NCI-H345 treated with DMSO at 0.1 percent for 48 hours (cell line): Measurements from ENCODE around the gene MKLN1.
"Not testable (repeated sequence)": the region's sequence is repeated elsewhere in the genome, so short reads cannot be mapped to it uniquely, and the experiment has no call there.

Experiments
- DNase-seq: peaks from one replicate; lab custom pipeline; 2025; ENCODE audit not compliant: unreplicated experiment; lab: John Stamatoyannopoulos, UW

Gene MKLN1

DNA sequence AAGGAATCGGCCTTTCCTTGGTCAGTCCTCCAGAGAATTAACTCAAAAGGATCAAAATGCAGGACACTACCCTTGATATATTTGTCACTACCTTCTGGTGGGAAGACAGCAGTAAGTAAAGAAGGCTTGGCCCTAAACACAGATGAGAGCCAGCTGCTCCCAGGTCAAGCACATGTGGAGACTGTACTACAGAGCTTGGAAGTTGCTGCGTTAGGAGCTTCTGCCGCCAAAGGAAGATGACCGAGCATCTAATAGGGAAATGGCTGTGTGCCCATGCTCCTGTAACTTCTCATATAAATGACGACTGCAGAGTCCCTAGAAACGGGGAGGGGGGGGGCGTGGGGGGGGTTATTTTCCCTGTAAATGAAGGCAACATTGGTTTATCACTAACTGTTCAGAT, 169.8 kb downstream of the MKLN1 start:
- DNase-seq = no peak

DNA sequence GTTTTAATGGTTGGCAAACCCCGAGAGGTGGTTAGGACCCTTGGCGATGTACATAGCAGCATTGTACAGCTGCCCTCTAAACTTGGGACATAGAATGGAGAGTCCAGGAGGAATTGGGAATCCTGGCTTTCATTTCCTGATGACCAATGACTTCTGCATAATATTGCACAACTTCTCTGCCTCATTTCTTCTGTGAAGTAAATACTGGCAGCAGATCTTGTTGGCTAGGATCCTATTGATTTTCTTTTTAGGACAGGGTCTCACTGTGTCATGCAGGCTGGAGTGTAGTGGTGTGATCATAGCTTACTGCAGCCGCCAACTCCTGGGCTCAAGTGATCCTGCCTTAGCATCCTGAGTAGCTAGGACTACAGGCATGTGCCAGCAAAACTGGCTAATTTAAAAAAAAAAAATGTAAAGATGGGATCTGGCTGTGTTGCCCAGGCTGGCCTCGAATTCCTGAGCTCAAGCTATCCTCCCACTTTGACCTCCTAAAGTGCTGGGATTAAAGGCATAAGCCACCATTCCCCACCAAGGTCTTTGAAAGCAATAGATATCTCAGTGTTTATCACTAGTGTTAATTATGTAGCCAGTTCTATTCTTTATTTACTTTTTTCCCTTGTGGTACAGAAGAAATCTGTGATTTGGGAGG, 170.7 kb downstream of the MKLN1 start:
- DNase-seq = no peak

DNA sequence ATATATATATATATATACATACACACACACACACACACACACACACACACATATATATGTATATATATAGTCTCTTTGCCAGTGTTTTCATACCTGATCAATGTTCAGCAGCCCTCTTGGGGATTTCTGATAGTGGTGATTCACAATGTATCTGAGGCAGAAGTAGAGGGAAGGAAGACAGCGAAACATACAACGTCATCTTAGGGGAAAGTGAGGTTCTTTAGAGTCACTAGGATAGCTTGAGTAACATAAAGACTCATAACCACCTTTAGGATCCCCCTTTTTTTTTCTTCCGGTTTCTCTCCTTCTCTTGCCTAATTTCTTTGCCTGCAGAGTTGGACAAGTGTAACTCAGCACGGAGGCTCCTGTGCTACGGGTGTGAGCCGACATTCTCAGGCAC, 172.1 kb downstream of the MKLN1 start:
- no peak for DNase-seq

DNA sequence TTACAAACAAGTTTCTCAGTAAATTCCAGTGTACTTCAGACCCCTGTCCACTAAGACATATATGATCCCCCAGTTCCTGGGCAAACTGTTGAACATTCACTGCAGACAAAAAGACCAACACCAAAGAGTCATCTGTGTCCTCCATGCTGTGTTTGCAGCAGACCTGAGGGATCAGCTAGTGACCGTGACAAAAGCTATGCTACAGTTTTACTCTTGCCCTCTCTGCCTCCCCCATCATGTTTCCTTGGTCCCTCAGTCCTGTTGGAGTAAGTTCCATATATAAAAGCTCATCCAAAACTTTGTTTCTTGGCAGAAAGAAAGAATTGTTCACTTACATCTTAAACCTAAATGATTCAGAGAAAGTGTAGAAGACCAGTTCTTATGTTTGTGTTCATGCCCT, 172.7 kb downstream of the MKLN1 start:
- DNase-seq = no peak

DNA sequence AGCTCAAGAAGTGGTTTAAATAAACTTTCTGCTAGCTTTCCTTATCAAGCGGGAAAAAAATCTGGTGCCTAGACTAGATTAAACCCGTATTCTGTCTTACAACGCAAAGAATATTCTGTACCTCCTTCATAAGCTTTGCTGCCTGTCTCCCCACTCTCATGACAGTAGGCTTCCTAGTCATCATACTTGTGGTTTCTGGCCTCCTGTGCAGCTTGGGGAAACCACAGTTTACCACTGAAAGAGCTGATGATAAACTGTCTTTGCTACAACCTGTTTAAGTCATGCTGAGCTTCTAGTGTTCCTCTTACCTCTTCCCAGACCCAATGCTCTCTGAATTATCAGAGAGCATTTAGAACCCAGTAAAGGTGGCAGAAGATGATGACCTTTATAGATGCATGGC, 173.7 kb downstream of the MKLN1 start:
- DNase-seq = no peak

DNA sequence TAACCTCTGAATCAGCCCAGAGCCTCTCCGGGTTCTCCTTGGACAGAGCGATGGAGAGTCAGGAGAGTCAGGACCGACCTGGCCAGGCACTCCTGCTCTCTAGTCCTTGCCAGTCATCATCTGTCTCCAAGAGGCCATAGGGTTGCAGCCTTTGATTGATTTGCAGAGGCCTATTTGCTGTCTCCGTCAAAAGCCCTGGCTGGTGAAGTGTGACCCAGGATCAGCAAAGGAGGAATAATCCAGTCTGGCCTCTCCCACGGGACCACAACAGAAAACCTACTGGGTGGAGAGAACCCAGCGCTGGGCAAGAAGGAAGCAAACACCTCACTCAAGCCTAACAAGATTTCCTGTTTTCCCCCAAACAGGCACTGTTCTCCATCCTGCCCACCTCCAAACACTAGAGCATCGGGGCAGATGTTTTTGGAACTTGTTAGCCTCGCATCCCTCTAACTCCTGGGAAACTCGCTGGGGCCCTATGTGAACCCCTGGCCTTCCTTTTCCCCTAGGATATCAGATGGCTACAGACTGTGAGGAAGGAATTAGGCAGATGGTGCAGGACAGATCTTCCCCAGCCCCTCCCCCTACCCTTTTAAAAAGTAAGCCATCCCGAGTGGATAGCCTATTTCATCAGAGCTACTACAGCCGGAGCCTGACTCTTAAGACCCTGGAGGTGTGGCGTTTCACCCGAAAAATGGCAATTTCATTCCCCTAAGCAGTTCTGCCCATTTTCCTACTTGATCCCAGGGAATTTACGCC, 174.4 kb downstream of the MKLN1 start:
- no peak for DNase-seq

DNA sequence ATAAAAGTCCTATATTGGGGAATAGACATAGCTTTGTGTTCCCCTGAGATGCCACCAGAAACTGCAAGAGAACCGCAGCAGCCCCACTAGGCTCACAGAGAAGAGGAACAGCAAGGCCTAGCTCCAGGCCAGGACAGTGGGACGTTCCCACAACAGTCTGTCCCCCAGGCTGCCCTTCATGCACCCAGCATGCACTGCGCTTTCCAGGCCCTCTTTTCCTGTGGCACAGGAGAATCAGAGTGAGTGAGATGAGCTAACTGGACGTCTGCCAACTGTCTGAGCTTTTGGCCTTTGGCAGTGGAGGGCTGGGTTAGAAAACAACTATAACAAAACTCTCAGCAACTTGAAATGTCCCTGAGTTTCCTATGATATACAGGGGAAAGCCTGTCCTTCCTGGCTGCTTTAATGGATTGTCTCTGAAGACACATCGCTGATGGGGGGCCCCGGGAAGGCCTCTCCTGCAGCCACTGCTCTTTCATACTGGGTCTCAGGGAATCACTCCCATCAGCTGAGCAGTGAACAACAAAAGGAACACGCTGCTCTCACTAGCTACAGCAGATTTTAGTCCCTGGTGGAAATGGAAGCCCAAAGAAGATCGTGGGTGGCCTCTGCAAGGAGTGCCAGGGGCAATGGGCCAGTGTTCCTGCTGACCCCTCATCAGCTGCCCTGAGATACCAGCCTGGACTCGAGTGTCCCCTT, 175.3 kb downstream of the MKLN1 start:
- DNase-seq = peak; percentile 48

DNA sequence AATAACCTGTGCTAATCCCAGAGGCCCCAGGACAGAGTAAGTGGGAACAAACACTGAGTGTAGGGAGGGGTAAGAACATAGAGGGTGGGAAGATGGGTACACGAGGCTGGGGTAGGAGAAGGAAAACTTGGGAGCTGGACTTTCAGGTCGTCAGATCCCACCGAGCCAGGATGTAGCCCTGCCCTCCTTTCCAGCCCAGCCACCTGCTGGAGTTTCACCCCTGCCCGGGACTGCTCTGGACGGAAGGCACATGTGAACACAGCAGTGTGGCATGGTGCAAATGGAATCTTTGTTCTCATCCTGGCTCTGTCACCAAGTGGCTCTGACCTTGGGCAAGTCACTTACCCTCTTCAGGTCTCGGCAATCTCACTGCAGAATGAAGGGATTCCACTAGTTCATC, 176.0 kb downstream of the MKLN1 start:
- DNase-seq = no peak

DNA sequence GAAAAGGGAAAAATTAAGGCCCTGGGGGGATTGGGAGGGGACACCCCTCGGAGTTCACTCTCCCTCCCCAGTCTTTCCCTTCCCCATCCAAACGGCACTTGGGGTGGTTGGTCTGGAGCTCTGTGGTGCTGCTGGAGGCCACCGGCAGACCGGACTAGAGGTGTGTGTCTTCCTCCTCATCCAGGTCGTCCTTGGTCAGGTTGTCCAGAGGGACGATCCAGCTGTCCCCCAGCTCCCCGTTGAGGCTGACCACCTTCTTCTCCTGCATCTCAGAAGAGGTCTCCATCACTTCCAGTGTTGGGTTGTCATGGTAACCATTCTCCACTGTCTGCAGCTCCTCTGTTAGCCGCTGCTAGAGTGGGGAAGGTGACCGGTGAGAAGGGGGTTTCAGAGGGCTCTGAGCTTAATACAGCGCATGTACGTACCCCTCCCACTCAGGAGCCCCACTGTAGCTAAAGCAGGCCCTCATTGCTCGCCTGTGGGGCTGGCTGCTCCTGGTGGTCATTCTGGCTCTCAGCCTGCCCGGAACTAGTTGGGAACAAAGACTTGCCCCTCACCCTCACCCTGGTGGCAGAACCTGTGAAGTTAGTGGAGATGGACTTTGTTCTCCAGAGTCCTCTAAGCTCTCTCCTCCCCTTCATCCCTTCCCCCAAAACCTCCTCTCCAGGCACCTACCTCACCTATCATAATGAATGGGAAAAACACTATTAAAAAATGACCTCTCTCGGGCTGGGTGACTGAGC, 176.7 kb downstream of the MKLN1 start:
- no peak for DNase-seq

DNA sequence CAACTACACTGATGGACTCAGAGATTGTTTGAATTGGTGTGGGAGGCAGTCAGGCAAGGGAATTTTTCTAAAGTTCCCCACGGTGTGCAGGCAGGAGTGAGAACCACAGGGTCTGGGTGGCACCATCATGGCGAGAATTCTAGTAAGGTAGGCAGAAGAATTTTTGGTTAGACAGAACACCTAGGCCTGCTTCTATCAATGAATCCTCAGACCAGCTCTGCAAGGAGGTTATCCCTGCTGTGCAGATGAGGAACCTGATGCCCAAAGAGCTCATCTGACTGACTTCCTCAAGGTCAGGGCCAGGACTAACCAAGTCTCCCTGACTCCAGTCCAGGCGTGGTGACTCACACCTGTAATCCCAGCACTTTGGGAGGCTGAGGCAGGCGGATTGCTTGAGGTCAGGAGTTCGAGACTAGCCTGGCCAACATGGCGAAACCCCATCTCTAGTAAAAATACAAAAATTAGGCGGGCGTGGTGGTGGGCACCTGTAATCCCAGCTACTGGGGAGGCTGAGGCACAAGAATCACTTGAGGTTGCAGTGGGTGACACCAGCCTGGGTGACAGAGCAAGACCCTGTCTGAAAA, 177.5 kb downstream of the MKLN1 start:
- DNase-seq = not testable (repeated sequence)

DNA sequence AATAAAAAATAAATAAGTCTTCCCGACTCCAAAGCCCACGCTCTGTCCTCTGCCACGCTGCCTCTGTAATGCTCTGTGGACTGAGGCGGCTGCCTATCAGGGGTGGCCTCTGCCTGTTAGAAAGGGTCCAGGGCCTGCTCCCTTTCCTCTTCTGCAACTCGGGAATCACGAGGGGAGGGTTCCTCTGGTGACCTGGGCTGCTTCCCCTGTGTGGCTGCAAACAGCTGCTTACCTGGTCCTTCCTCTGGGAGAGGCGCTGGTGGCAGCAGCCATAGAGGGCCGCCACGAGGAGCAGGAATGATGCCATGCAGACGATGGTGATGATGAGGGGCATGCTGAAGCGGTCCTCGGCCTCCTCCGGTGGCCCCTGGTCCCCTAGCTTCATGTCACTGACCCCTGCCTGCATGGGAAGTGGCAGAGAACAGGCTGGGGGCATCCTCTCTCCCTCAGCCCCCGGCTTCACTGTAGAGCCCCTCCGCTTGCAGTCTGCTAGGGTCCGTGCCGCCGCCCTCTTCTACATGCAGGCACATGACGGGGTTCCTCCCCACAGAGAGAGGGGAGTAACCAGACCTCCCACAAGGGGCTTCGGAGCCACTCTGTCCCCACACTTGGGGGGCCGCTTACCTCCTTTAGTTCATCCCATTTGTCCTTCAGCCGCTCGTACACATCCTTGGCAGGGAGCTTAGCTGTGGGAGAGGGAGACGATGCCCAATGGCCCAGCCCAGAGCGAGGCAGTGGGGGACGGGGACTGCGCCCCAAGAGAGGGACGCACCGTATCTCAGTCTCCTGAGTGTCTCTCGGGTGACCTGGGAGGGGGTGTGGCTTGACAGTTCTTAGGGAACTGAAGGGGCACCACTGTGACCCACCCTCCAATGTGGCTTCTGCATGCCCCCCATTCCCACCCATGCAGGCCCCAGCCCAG, 178.2 kb downstream of the MKLN1 start:
- no peak for DNase-seq

DNA sequence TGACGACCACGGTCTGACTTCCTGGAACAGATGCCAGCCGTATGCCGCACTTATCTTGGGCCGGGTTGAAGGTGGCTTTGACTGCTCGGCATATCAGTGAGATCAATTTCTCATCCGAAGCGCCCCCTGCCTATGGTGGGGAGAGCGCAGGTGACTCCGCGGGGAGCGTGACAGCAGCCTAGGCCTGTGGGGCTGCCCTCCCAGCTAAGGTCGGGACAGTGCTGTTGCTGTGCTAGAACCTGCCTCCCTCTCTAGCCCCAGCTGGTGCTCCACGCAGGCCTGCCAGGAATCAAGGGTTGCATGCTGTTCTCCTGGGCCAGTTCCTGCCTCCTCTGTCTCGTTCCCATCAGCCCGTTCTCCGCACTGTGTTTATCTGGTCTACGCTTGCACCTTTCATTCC, 178.9 kb downstream of the MKLN1 start:
- no peak for DNase-seq

DNA sequence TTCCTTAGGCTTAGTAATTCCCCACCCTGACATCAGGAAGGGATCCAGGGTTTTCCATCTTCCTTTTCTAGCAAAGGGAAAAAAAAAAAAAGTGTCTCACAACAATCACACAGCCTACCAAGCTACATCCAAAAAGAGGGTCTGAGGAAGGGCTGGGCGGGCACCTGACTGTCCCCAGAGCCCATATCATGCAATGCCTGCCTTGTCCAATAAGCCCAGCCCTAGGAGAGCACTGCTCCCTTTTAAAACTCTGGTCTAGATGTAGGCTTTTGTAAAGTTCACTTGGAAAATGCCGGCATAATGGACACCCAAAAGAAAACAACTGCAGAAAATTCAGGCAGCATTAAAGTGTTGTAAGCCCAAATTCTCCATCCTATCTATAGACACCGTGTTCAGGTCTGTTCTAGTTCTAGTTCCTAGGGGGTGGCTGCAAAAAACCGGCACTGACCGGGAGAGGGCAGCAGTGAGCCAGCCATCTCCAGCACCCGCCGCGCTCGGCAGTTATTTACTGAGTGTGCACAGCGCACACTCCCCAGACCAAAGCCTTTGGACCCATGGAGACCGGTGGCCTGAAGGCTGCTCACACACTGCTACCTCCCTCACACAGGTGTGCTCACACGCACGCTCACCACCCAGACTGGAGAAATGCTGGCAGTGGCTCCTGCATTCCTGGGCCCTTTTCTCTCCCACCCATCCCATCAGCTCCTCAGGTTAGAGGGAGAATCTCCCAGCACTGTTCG, 180.1 kb downstream of the MKLN1 start:
- peak; percentile 40 for DNase-seq

DNA sequence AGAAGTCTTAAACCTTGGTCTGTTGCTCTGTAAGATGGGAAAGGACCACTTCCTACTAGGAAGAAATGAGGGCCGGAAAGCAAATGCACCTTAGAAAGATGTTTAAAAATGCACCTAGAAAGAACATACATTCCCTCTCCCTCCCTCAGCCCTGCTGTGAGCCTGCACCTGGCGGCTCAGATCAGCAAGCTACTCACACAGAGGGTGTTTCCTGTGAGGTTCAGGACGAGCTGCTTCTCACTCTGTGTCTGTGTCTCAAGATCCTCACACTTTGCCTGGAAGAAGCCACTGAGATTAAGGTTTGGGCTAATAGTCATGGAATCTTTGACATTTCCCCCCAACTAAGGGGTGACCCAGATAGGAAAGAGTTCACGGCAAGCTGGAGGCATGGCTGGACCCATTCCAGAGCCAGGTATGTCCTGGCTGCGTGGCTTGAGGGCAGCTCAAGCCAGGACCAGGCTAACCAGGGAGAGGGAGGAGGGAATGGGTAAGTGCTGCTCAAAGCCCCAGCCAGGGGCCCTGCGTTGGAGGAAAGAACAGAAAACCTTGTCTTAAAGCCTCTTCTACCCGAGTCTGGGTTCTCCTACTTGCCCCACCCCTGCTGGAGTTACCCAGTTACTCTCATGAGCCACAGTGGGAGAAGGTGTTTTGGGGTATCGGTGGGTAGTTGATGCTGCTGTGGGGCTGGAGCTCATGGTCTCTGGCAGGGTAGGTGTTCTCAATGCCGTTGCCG, 181.2 kb downstream of the MKLN1 start:
- no peak for DNase-seq

DNA sequence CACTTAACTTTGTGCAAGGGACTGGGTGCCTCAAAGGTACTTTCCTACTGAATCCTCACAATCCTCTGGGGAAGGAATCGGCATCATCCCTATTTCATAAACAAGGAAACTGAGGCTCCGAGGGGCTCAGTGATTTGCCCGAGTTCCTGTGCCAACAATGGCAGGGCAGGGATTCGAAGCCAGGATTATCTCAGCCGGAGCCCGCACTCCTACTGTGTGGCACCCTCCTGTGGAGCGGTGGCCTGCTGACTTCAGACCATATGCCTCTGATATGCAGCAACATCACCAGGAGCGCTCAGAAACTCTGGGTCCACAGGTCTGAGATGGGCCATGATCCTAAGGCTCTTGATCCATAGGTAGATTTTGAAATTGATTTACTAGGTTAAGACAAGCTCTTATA, 182.1 kb downstream of the MKLN1 start:
- no peak for DNase-seq

DNA sequence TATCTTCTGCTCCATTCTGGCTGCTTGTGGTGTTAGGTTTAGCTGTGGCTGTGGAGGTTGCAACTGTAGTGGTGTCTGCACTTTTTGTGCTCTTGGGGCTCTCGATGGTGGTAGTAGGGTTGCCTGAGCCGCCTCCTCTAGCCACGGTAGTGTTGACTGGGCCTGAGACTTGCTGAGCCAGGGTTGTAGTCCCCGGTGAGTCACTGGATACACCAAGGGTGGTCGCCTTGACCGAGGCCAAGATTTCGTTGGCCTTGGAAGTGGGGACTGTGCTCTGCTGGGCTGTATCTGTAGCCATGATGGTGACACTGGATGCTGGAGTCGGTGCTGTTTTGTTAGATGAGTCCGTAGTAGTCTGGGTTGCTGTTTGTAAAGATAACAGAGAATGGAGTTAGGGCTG, 183.4 kb downstream of the MKLN1 start:
- no peak for DNase-seq

DNA sequence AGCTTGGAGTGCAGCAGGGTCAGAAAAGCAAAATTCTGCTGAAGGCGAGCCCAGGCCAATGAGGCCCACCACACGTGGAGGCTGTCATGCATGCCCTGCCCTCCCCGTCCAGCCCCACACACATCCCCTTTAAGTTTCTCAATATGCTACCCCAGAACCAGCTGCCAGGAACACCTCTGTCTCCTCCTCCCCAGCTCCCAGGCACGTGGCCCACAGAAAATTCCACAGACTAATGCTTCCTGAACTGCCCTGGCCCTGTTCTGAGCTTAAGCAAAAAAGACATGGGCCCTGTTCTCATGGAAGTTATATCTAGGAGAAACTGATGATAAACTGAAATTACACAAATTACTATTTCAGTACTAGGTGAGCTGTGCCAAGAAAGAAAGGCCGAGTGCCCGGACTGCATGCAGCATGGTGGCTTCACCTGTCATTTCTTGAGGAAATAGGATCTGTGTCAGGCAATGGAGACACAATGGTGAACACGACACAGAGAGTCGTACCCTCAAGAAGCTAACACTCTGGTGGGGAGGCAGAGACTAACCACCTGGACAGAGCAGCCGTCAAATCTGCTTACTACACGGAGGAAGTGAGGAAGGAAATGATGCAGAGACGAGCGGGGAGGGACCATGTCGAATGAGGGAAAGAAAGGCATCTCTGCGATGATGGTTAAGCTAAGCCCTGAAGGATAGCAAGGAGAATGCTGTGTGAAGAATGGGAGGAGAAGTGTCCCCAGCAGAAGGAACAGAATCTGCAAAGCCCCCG, 184.3 kb downstream of the MKLN1 start:
- DNase-seq = no peak
